ENCODE results near the gene KLF7. TPM values are rescaled to one million over a fixed set of nuclear protein-coding genes. Genes with fewer than 3 reads are reported as not detected.

Gene KLF7
- total RNA-seq, 1 experiment from 2014 or later: 32.2 TPM

- no CpG with 5 or more reads among the region's 2 CpGs for WGBS (ENCODE audit: extremely low coverage, insufficient read length, low lambda C conversion rate)
- H3K4ac ChIP-seq (ENCODE audit: low read depth, low read length): no peak overlapping the region
- no peak overlapping the region for H3K9ac ChIP-seq (ENCODE audit: extremely low read depth, insufficient read length, low read length)
- no peaks in the 10 kb centered on the region for H3K9me3 Mint-ChIP-seq
- H3K9me3 ChIP-seq (ENCODE audit: control insufficient read depth, low read depth, low read length): no peaks in the 10 kb centered on the region
- H2BK20ac ChIP-seq (ENCODE audit: low read depth, low read length, poor library complexity, severe bottlenecking): no peak overlapping the region
- H3K27ac ChIP-seq (ENCODE audit: insufficient read length, low read depth, low read length): no peak overlapping the region
- no peak overlapping the region for H2BK12ac ChIP-seq (ENCODE audit: insufficient read length, low read depth, low read length)
- H2AK5ac ChIP-seq (ENCODE audit: insufficient read length, low read length): no peak overlapping the region
- H3K23ac ChIP-seq (ENCODE audit: insufficient read length, low read depth, low read length): no peak overlapping the region
- no peak for DNase-seq
- no peak overlapping the region for H4K5ac ChIP-seq (ENCODE audit: insufficient read length, low read depth, low read length)
- H3K36me3 Mint-ChIP-seq (ENCODE audit: insufficient read depth in 1 of 3, low read depth in 3 of 3): peaks cover 0 to 7% (median 0%) of the 10 kb centered on the region in 3 experiments; a peak in 3 of 7 replicates
- H4K91ac ChIP-seq (ENCODE audit: insufficient read length, low read depth, low read length): no peak overlapping the region
- H3K4me2 ChIP-seq (ENCODE audit: insufficient read depth, insufficient read length, low read length): no peak overlapping the region
- no peak overlapping the region for H2BK5ac ChIP-seq (ENCODE audit: insufficient read length, low read length)
- H3K27ac Mint-ChIP-seq: no peak overlapping the region
- no peaks in the 10 kb centered on the region for H3K27me3 Mint-ChIP-seq (ENCODE audit: low read depth)
- no peak overlapping the region for H2AFZ ChIP-seq (ENCODE audit: low read length)
- no peak overlapping the region for H3T11ph ChIP-seq (ENCODE audit: low read length)
- H4K20me1 ChIP-seq (ENCODE audit: control insufficient read depth, insufficient read depth, insufficient read length): no peaks in the 10 kb centered on the region
- H3K79me1 ChIP-seq (ENCODE audit: insufficient read depth, low read depth, low read length, poor library complexity, severe bottlenecking): no peaks in the 10 kb centered on the region
- no peak overlapping the region for H4K8ac ChIP-seq (replicated peaks; ENCODE audit: insufficient read length, low read depth, low read length)
- no peaks in the 10 kb centered on the region for H3K4me1 ChIP-seq (ENCODE audit: insufficient read depth, low read length)
- H3K4me1 Mint-ChIP-seq: peaks cover 16 to 26% of the 10 kb centered on the region in 2 experiments
- H3K23me2 ChIP-seq (ENCODE audit: insufficient read length, low read depth, low read length, poor library complexity, severe bottlenecking): no peaks in the 10 kb centered on the region
- no peak overlapping the region for H2BK120ac ChIP-seq (ENCODE audit: low read depth, low read length, poor library complexity, severe bottlenecking)
- no peak overlapping the region for H2BK15ac ChIP-seq (ENCODE audit: low read depth, low read length)
- no peaks in the 10 kb centered on the region for H3K27me3 ChIP-seq (ENCODE audit: insufficient read depth, low read length)
- no peak overlapping the region for H3K14ac ChIP-seq (ENCODE audit: insufficient read depth, low read length)
- H3K18ac ChIP-seq (ENCODE audit: insufficient read length, low read depth, low read length): no peak overlapping the region
- TF ChIP-seq CTCF (conservative IDR thresholded peaks at IDR 0.05): no peak
- no peak overlapping the region for H3K56ac ChIP-seq (ENCODE audit: insufficient read length, low read depth, low read length)
- no peak overlapping the region for H3K4me3 Mint-ChIP-seq
- H3K79me2 ChIP-seq (ENCODE audit: insufficient read depth, low read length): peaks cover 2% of the 10 kb centered on the region; the same call in 1 of the 2 replicates
Observed at GRCh38 chr2:207112383-207112782, 53.4 kb downstream of the KLF7 start.
